Hematopoietic multipotent progenitor cell treated with erythropoietin and hydrocortisone succinate and interleukin-3 and kit ligand, for 15 days (in vitro differentiated cells): Measurements from ENCODE around the gene ECE2.
"Not testable (repeated sequence)": the region's sequence is repeated elsewhere in the genome, so short reads cannot be mapped to it uniquely, and the experiment has no call there.

Source experiments
- DNase-seq: peaks from one replicate; pipeline ENCODE4 v3.0.0-alpha.2; 2015; ENCODE audit warnings: low spot score

The ECE2 gene

GRCh38 chr3:184336547-184337398 is 61.0 kb downstream of the ECE2 start:
- peak; percentile 40 for DNase-seq

GRCh38 chr3:184337399-184337714 is 61.5 kb downstream of the ECE2 start, which contains the start of gene FAM131A:
Gene FAM131A, plus strand, starts transcription at chr3:184337600. Its CDS starts 31 bp downstream, at chr3:184337631.
- DNase-seq: no peak

DNA sequence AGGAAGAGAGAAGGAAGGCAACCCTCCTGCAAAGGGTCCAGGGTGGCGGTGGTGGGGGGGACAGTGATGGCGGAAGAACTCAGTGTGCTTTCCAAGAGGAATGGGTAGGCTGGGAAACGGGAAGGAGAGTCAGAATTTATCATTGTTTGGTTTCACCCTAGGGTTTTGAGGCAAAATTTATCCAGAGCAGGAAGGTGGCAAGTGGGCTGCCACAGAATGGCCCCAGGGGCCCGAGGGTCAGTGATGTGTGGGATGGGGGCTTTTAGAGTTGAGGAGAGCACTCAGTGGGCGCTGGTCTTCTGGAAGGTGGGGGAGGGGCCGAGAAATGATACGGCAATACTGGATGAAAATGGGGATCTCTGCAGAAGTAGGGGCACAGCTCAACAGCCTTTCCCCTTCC is 62.2 kb downstream of the ECE2 start:
- no peak for DNase-seq

GRCh38 chr3:184338511-184338945 is 62.7 kb downstream of the ECE2 start:
- DNase-seq: no peak

DNA sequence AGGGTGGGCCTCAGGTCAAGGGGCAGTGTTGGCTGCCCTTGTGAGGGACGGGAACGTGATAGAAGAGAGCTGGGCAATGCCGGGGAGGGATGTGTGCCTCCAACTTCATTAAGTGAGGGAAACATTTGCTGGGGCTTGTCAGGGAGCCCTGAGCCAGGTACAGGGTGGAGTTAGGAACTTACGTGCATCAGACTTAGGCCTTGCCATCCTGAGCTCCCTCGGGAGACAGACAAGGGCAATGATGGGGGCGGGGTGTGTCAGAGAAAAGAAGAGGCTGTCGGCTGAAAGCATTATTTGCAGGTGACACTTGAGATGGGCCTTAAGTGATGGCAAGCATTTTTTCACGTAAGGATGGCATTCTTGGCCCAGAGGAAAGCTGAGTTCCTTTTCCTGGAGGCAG is 63.2 kb downstream of the ECE2 start:
- no peak for DNase-seq

- not testable (repeated sequence) for DNase-seq
Observed at GRCh38 chr3:184339451-184340135, 63.8 kb downstream of the ECE2 start.

- DNase-seq: no peak
Observed at GRCh38 chr3:184341925-184342324, 66.1 kb downstream of the ECE2 start.
